ENCODE data around the gene MBOAT1.

Gene MBOAT1

GRCh38 chr6:20233007-20233730 lies 20.9 kb upstream of the MBOAT1 start:
- DNase-seq (ENCODE audit: low spot score), result no peak

- no peak for DNase-seq (ENCODE audit: low spot score)
These were observed 19.9 kb upstream of the MBOAT1 start for GRCh38 chr6:20232188-20232587.

GRCh38 chr6:20230401-20231119 lies 18.3 kb upstream of the MBOAT1 start:
- DNase-seq (ENCODE audit: low spot score), result no peak

GRCh38 chr6:20229881-20230280 lies 17.6 kb upstream of the MBOAT1 start:
- DNase-seq (ENCODE audit: low spot score), result no peak

GRCh38 chr6:20227350-20227749 lies 15.1 kb upstream of the MBOAT1 start:
- DNase-seq (ENCODE audit: low spot score), result no peak

GRCh38 chr6:20223141-20223540 lies 10.9 kb upstream of the MBOAT1 start:
- no peak for DNase-seq (ENCODE audit: low spot score)

- no peak for DNase-seq (ENCODE audit: low spot score)
These were observed 9.2 kb upstream of the MBOAT1 start for GRCh38 chr6:20221421-20221820.

GRCh38 chr6:20220359-20220758 lies 8.1 kb upstream of the MBOAT1 start:
- no peak for DNase-seq (ENCODE audit: low spot score)

- DNase-seq (ENCODE audit: low spot score), result no peak
These were observed 5.6 kb upstream of the MBOAT1 start for GRCh38 chr6:20217891-20218290.

- DNase-seq (ENCODE audit: low spot score), result no peak
These were observed 5.1 kb upstream of the MBOAT1 start for GRCh38 chr6:20217324-20217855.

GRCh38 chr6:20215310-20215709 lies 3.0 kb upstream of the MBOAT1 start:
- no peak for DNase-seq (ENCODE audit: low spot score)

GRCh38 chr6:20213271-20213798 lies 1.1 kb upstream of the MBOAT1 start:
- DNase-seq (ENCODE audit: low spot score), result no peak

GRCh38 chr6:20211941-20212391 lies 303 bp downstream of the MBOAT1 start:
- DNase-seq (ENCODE audit: low spot score), result no peak

GRCh38 chr6:20211037-20211940 lies 980 bp downstream of the MBOAT1 start:
- DNase-seq (ENCODE audit: low spot score), result no peak

GRCh38 chr6:20210158-20210557 lies 2.1 kb downstream of the MBOAT1 start:
- no peak for DNase-seq (ENCODE audit: low spot score)

GRCh38 chr6:20208687-20209378 lies 3.4 kb downstream of the MBOAT1 start:
- DNase-seq (ENCODE audit: low spot score), result no peak

- no peak for DNase-seq (ENCODE audit: low spot score)
These were observed 5.2 kb downstream of the MBOAT1 start for GRCh38 chr6:20207088-20207418.

- no peak for DNase-seq (ENCODE audit: low spot score)
These were observed 6.5 kb downstream of the MBOAT1 start for GRCh38 chr6:20205722-20206161.

GRCh38 chr6:20204512-20204894 lies 7.8 kb downstream of the MBOAT1 start:
- DNase-seq (ENCODE audit: low spot score), result no peak

- no peak for DNase-seq (ENCODE audit: low spot score)
These were observed 8.4 kb downstream of the MBOAT1 start for GRCh38 chr6:20203561-20204511.

Data from germinal center (tissue), 1 donor.